ENCODE results near the gene ITGB5. TPM values are rescaled to one million over a fixed set of nuclear protein-coding genes. Genes with fewer than 3 reads are reported as not detected.
A peak's percentile ranks its signal among the peaks of the same experiment; 100 is the strongest.

The ITGB5 gene
- total RNA-seq, 1 experiment from 2014 or later = 225 TPM

- no peak for TF ChIP-seq CTCF (IDR thresholded peaks at IDR 0.05; ENCODE audit: unreplicated experiment)
- Mint-ChIP-seq H3K4me3 (ENCODE audit: low read depth, unreplicated experiment) (no peak overlapping the region), H3K36me3 (ENCODE audit: insufficient read depth, unreplicated experiment) (peaks cover 47% of the 10 kb centered on the region), H3K27ac (ENCODE audit: unreplicated experiment) (peak overlapping the region; percentile 70), H3K27me3 (ENCODE audit: unreplicated experiment) (no peaks in the 10 kb centered on the region), H3K4me1 (ENCODE audit: low read depth, unreplicated experiment) (peaks cover 78% of the 10 kb centered on the region), H3K9me3 (ENCODE audit: low read depth, unreplicated experiment) (no peaks in the 10 kb centered on the region)
- no peak for DNase-seq
- BruUV-seq (replicated peaks) = no TSS peak
- intact Hi-C loops (cut with micrococcal nuclease; ENCODE audit: unreplicated experiment) = loop anchor here (2.0 kb wide), 2 partner anchors 24 to 42 kb away; no protein-coding TSS in a partner anchor
- CTCF ChIA-PET = no interaction called here
Measured at GRCh38 chr3:124836448-124836847, 50.7 kb downstream of the ITGB5 start.

- Mint-ChIP-seq H3K4me3 (ENCODE audit: low read depth, unreplicated experiment) (peak overlapping the region; percentile 63), H3K27ac (ENCODE audit: unreplicated experiment) (peak overlapping the region; percentile 79), H3K27me3 (ENCODE audit: unreplicated experiment) (no peaks in the 10 kb centered on the region), H3K4me1 (ENCODE audit: low read depth, unreplicated experiment) (peaks cover 77% of the 10 kb centered on the region), H3K9me3 (ENCODE audit: low read depth, unreplicated experiment) (no peaks in the 10 kb centered on the region), H3K36me3 (ENCODE audit: insufficient read depth, unreplicated experiment) (peaks cover 38% of the 10 kb centered on the region)
- intact Hi-C loops (cut with micrococcal nuclease; ENCODE audit: unreplicated experiment) = loop anchor here (2.0 kb wide), 2 partner anchors 46 to 66 kb away; no protein-coding TSS in a partner anchor
- peak; percentile 80 for DNase-seq
- BruUV-seq (replicated peaks) = TSS peak; percentile 85
- CTCF ChIA-PET = interaction anchor here (0.9 to 1.6 kb wide), 3 partner anchors 11 to 66 kb away, joined by 3 to 9 read pairs (median 3); no protein-coding TSS in a partner anchor
- TF ChIP-seq CTCF (IDR thresholded peaks at IDR 0.05; ENCODE audit: unreplicated experiment) = no peak
Measured at GRCh38 chr3:124834723-124835718, 52.1 kb downstream of the ITGB5 start.

- no TSS peak for BruUV-seq (replicated peaks)
- intact Hi-C loops (cut with micrococcal nuclease; ENCODE audit: unreplicated experiment) = loop anchor here (2.0 kb wide), 2 partner anchors 45 to 67 kb away; no protein-coding TSS in a partner anchor
- H3K4me3 Mint-ChIP-seq (ENCODE audit: low read depth, unreplicated experiment) = peak overlapping the region; percentile 63
- TF ChIP-seq CTCF (IDR thresholded peaks at IDR 0.05; ENCODE audit: unreplicated experiment) = no peak
- CTCF ChIA-PET = interaction anchor here (0.6 kb wide), 1 partner anchor 813 kb away, joined by 3 read pairs; no protein-coding TSS in a partner anchor
- H3K4me1 Mint-ChIP-seq (ENCODE audit: low read depth, unreplicated experiment) = peaks cover 73% of the 10 kb centered on the region
- H3K36me3 Mint-ChIP-seq (ENCODE audit: insufficient read depth, unreplicated experiment) = peaks cover 34% of the 10 kb centered on the region
- H3K9me3 Mint-ChIP-seq (ENCODE audit: low read depth, unreplicated experiment) = no peaks in the 10 kb centered on the region
- no peaks in the 10 kb centered on the region for H3K27me3 Mint-ChIP-seq (ENCODE audit: unreplicated experiment)
- no peak for DNase-seq
- H3K27ac Mint-ChIP-seq (ENCODE audit: unreplicated experiment) = peak overlapping the region; percentile 79
Measured at GRCh38 chr3:124833710-124834332, 53.3 kb downstream of the ITGB5 start.

GRCh38 chr3:124832782-124833709 is 54.1 kb downstream of the ITGB5 start:
- Mint-ChIP-seq H3K36me3 (ENCODE audit: insufficient read depth, unreplicated experiment) (peaks cover 34% of the 10 kb centered on the region), H3K4me3 (ENCODE audit: low read depth, unreplicated experiment) (no peak overlapping the region), H3K27ac (ENCODE audit: unreplicated experiment) (peak overlapping the region; percentile 79), H3K4me1 (ENCODE audit: low read depth, unreplicated experiment) (peaks cover 65% of the 10 kb centered on the region), H3K27me3 (ENCODE audit: unreplicated experiment) (no peaks in the 10 kb centered on the region), H3K9me3 (ENCODE audit: low read depth, unreplicated experiment) (no peaks in the 10 kb centered on the region)
- CTCF ChIA-PET = no interaction called here
- no TSS peak for BruUV-seq (replicated peaks)
- DNase-seq = no peak
- intact Hi-C loops (cut with micrococcal nuclease; ENCODE audit: unreplicated experiment) = no loop called here
- TF ChIP-seq CTCF (IDR thresholded peaks at IDR 0.05; ENCODE audit: unreplicated experiment) = no peak

All from Calu3 (cell line).